PC-3 (cell line): ENCODE results near the gene DLG2. TPM values are rescaled to one million over a fixed set of nuclear protein-coding genes. Genes with fewer than 3 reads are reported as not detected.

ENCODE experiments used
- ATAC-seq: fragments of 200-7000 bp; cut with Tn5 transposase; 2 replicates; pipeline ENCODE4 v1.9.1; 2020; ENCODE audit warnings: mild to moderate bottlenecking, moderate library complexity
- BruUV-seq: library from RNA; stranded (reverse); fragments of 400-500 nt; replicated peaks from 2 replicates; lab custom pipeline; 2021; lab: Mats Ljungman, UMichigan
- CTCF ChIA-PET: fragments of 300-600 bp; sonication (Branson Sonifier 250); formaldehyde crosslinking; loops from one replicate; lab custom pipeline; 2022; ENCODE audit warnings: antibody characterized with exemption; lab: Charles Lee
- POLR2A ChIA-PET: fragments of 300-600 bp; sonication (Branson Sonifier 250); formaldehyde crosslinking; loops from one replicate; lab custom pipeline; 2022; ENCODE audit warnings: antibody characterized with exemption; ENCODE audit not compliant: unreplicated experiment; lab: Charles Lee
- DNase-seq: peaks from one replicate; pipeline ENCODE4 v3.0.0-alpha.2; 2015
- H2AFZ ChIP-seq: fragments of 300-600 bp; sonication (generic); 2 replicates; pipeline ENCODE4 v1.6.0; 2016; ENCODE audit warnings: antibody characterized with exemption, low read length
- H3F3A ChIP-seq: fragments of 300-600 bp; sonication (generic); one replicate; pipeline ENCODE4 v1.6.0; 2017; ENCODE audit warnings: antibody characterized with exemption, low read length, control low read depth, mild to moderate bottlenecking; ENCODE audit not compliant: unreplicated experiment
- H3K27ac ChIP-seq: fragments of 300-600 bp; sonication (generic); 2 replicates; pipeline ENCODE4 v1.5.1; 2016; ENCODE audit warnings: mild to moderate bottlenecking, low read length
- H3K27me3 ChIP-seq: fragments of 300-600 bp; sonication (generic); 2 replicates; pipeline ENCODE4 v1.6.1; 2016; ENCODE audit warnings: low read length, mixed read lengths
- H3K36me3 ChIP-seq: fragments of 300-600 bp; sonication (generic); 2 replicates; pipeline ENCODE4 v1.6.1; 2016; ENCODE audit warnings: low read depth, mixed run types, low read length, mixed read lengths
- H3K4me1 ChIP-seq: fragments of 300-600 bp; sonication (generic); 2 replicates; pipeline ENCODE4 v1.5.1; 2016; ENCODE audit warnings: low read length; ENCODE audit not compliant: insufficient read depth
- H3K4me2 ChIP-seq: fragments of 300-600 bp; sonication (generic); 2 replicates; pipeline ENCODE4 v1.6.0; 2016; ENCODE audit warnings: low read length
- H3K4me3 ChIP-seq: fragments of 300-600 bp; sonication (generic); 2 replicates; pipeline ENCODE4 v1.5.1; 2016; ENCODE audit warnings: mild to moderate bottlenecking, low read length, mixed read lengths
- H3K79me2 ChIP-seq: fragments of 300-600 bp; sonication (generic); 2 replicates; pipeline ENCODE4 v1.6.1; 2017; ENCODE audit warnings: low read length, mixed read lengths
- H3K9ac ChIP-seq: fragments of 300-600 bp; sonication (generic); 2 replicates; pipeline ENCODE4 v1.6.0; 2016; ENCODE audit warnings: mild to moderate bottlenecking, low read length
- H3K9me2 ChIP-seq: fragments of 300-600 bp; sonication (generic); replicated peaks from 2 replicates; pipeline ENCODE4 v1.6.1; 2016; ENCODE audit warnings: mixed run types, low read length, mixed read lengths
- H3K9me3 ChIP-seq: fragments of 300-600 bp; sonication (generic); 2 replicates; pipeline ENCODE4 v1.6.1; 2016; ENCODE audit warnings: low read length, mixed read lengths
- H4K20me1 ChIP-seq: fragments of 300-600 bp; sonication (generic); 2 replicates; pipeline ENCODE4 v1.6.1; 2016; ENCODE audit warnings: low read length, mixed read lengths
- EZH2 ChIP-seq: fragments of 300-600 bp; sonication (generic); IDR thresholded peaks from one replicate; pipeline ENCODE4 v1.6.1; 2017; ENCODE audit warnings: antibody characterized with exemption, mild to moderate bottlenecking, low read length; ENCODE audit not compliant: unreplicated experiment
- EZH2phosphoT487 ChIP-seq: fragments of 300-600 bp; sonication (generic); IDR thresholded peaks from 2 replicates; pipeline ENCODE4 v1.6.1; 2018; ENCODE audit warnings: mild to moderate bottlenecking, antibody characterized with exemption, low read length, borderline replicate concordance
- intact Hi-C: fragments of 100-400 bp; cut with micrococcal nuclease; formaldehyde crosslinking; loops from 2 replicates; pipeline ENCODE4 v1.9.0; 2023
- total RNA-seq: library from RNA; depleted of rRNA; stranded (reverse); fragments of >200 nt; gene quantifications from 2 replicates; pipeline ENCODE4 v1.2.3, GENCODE V29; 2014
- TF ChIP-seq, protein P1 (sequence below): fragments of 300-600 bp; sonication (generic); conservative IDR thresholded peaks from 2 replicates; pipeline ENCODE4 v1.5.1; 2017; ENCODE audit warnings: antibody characterized with exemption, low read depth, mild to moderate bottlenecking, low read length

Gene DLG2
- total RNA-seq, 1 experiment from 2014 or later, result 0.58 TPM

DNA sequence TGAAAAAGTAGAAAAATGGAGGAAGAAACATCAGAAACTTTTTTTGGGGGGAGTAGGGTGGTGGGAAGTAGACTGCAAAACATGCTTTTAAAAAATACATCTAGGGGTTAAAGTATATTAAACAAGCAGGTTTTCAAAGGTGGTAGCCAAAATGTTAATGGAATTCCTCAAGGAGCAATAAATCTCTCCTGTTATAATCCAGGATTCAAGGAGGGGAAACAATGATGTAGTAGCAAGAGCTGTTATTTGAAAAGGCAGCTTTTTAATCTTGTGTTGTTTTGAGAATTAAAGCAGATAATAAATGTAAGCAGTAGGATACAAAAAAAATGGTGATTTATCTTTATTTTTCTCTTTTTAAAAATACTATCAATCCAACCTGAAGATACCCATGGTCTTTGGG, 1604.4 kb downstream of the DLG2 start:
- TF ChIP-seq, protein P1, sequence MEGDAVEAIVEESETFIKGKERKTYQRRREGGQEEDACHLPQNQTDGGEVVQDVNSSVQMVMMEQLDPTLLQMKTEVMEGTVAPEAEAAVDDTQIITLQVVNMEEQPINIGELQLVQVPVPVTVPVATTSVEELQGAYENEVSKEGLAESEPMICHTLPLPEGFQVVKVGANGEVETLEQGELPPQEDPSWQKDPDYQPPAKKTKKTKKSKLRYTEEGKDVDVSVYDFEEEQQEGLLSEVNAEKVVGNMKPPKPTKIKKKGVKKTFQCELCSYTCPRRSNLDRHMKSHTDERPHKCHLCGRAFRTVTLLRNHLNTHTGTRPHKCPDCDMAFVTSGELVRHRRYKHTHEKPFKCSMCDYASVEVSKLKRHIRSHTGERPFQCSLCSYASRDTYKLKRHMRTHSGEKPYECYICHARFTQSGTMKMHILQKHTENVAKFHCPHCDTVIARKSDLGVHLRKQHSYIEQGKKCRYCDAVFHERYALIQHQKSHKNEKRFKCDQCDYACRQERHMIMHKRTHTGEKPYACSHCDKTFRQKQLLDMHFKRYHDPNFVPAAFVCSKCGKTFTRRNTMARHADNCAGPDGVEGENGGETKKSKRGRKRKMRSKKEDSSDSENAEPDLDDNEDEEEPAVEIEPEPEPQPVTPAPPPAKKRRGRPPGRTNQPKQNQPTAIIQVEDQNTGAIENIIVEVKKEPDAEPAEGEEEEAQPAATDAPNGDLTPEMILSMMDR, result no peak
- TF ChIP-seq EZH2phosphoT487 (no peak), EZH2 (no peak)
- Histone ChIP-seq H3K27me3 (no peaks in the 10 kb centered on the region), H3K9me2 (no peaks in the 10 kb centered on the region), H3K9me3 (0 out of 2 replicates have a peak, but pooled peaks cover 8% of the 10 kb centered on the region), H3K79me2 (no peaks in the 10 kb centered on the region), H3K4me3 (no peak overlapping the region), H3K36me3 (no peaks in the 10 kb centered on the region), H3F3A (no peaks in the 10 kb centered on the region), H3K9ac (no peak overlapping the region), H3K4me1 (no peaks in the 10 kb centered on the region), H3K4me2 (no peak overlapping the region), H3K27ac (no peak overlapping the region), H4K20me1 (no peaks in the 10 kb centered on the region), H2AFZ (no peak overlapping the region)
- DNase-seq, result no peak
- ATAC-seq, result no peak
- POLR2A ChIA-PET, result no interaction called here
- CTCF ChIA-PET, result no interaction called here
- BruUV-seq, result no TSS peak
- intact Hi-C loops, result no loop called here

DNA sequence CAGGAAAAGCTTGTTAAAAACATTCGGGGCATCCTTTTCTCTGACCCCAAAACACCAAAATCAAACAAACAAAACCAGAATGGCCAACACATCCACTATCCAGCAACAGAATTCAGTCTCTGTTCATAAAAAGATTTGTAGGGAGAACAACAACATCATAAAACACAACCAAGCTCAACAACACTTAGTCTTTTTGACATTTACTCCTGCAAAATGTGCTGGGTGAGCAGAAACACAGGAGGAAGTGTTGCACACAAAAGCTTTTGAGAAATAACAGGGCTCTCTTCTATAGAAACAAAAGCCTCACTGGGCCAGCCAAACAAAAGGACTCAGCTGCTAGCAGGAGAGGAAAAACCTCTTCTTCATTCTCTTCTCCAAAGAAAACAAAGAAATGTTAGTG, 1604.9 kb downstream of the DLG2 start:
- H3K4me2 ChIP-seq, result no peak overlapping the region
- H2AFZ ChIP-seq, result no peak overlapping the region
- H3K9me2 ChIP-seq, result no peaks in the 10 kb centered on the region
- ChIA-PET CTCF (no interaction called here), POLR2A (no interaction called here)
- no peaks in the 10 kb centered on the region for H3F3A ChIP-seq
- intact Hi-C loops, result no loop called here
- H3K4me3 ChIP-seq, result no peak overlapping the region
- H3K27me3 ChIP-seq, result no peaks in the 10 kb centered on the region
- no peaks in the 10 kb centered on the region for H3K36me3 ChIP-seq
- no peak for DNase-seq
- no peaks in the 10 kb centered on the region for H3K4me1 ChIP-seq
- H3K27ac ChIP-seq, result no peak overlapping the region
- no peak for ATAC-seq
- H3K9ac ChIP-seq, result no peak overlapping the region
- 0 out of 2 replicates have a peak, but pooled peaks cover 5% of the 10 kb centered on the region for H3K9me3 ChIP-seq
- TF ChIP-seq, protein P1, result no peak
- no peak for TF ChIP-seq EZH2
- no peak for TF ChIP-seq EZH2phosphoT487
- H4K20me1 ChIP-seq, result no peaks in the 10 kb centered on the region
- BruUV-seq, result no TSS peak
- H3K79me2 ChIP-seq, result no peaks in the 10 kb centered on the region

DNA sequence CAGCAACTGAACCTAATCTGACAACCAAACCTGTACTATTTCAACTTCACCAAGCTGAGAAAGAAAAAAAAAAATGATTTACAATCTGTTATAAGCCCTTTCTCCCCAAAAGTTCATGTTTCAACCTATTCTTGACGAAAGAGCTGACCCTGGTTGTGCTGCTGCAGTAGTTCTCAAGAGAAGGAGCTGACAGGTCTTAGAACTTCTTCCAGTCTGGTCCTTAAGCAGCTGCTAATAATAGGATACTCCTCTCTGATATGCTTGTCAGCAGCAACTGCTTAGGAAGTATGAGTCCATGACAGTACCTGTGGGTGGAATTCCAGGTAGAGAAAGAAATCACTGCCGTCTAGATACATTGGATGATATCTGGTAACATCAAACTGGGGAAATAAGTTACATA, 1605.9 kb downstream of the DLG2 start:
- Histone ChIP-seq H3K9me2 (no peaks in the 10 kb centered on the region), H3K4me3 (no peak overlapping the region), H3K4me2 (no peak overlapping the region), H3K9me3 (0 out of 2 replicates have a peak, but pooled peaks cover 3% of the 10 kb centered on the region), H3F3A (no peaks in the 10 kb centered on the region), H2AFZ (no peak overlapping the region), H3K79me2 (no peaks in the 10 kb centered on the region), H3K36me3 (no peaks in the 10 kb centered on the region), H3K27ac (no peak overlapping the region), H4K20me1 (no peaks in the 10 kb centered on the region), H3K9ac (no peak overlapping the region), H3K27me3 (no peaks in the 10 kb centered on the region), H3K4me1 (no peaks in the 10 kb centered on the region)
- no TSS peak for BruUV-seq
- DNase-seq (no peak), ATAC-seq (no peak)
- TF ChIP-seq EZH2phosphoT487 (no peak), EZH2 (no peak)
- TF ChIP-seq, protein P1, result no peak
- ChIA-PET CTCF (no interaction called here), POLR2A (no interaction called here)
- intact Hi-C loops, result no loop called here
